ENCODE results near the gene PSME3.
A peak's percentile ranks its signal among the peaks of the same experiment; 100 is the strongest.

GRCh38 chr17:42891539-42892152 is 58.4 kb downstream of the PSME3 start:
- no peak for TF ChIP-seq POLR2AphosphoS5 (IDR thresholded peaks at IDR 0.05; ENCODE audit: low read depth, low read length)
- TF ChIP-seq TAF1 (IDR thresholded peaks at IDR 0.05; ENCODE audit: borderline replicate concordance, insufficient read depth, low read length): no peak
- TF ChIP-seq REST (IDR thresholded peaks at IDR 0.05; ENCODE audit: insufficient read depth in 1 of 2, low read depth in 2 of 2, low read length in 2 of 2): peak in 1 of 2 experiments; percentile 27; a peak in 1 of 4 replicates
- no peak for TF ChIP-seq SIN3A (IDR thresholded peaks at IDR 0.05; ENCODE audit: borderline replicate concordance, insufficient read depth, low read length)
